IPS-18c (cell line): ENCODE results near the gene TROAP.
A peak's percentile ranks its signal among the peaks of the same experiment; 100 is the strongest.
"Not testable (repeated sequence)": the region's sequence is repeated elsewhere in the genome, so short reads cannot be mapped to it uniquely, and the experiment has no call there.

Experiments used
- H3K4me3 ChIP-seq: 2 replicates; pipeline ENCODE4 v1.7.0; 2013; ENCODE audit warnings: low read depth, mild to moderate bottlenecking, low read length, moderate library complexity; ENCODE audit not compliant: insufficient read depth
- H3K9me3 ChIP-seq: one replicate; pipeline ENCODE4 v1.6.1; 2013; ENCODE audit warnings: mild to moderate bottlenecking, low read length, moderate library complexity; ENCODE audit not compliant: control insufficient read depth, insufficient read depth

TROAP gene

GRCh38 chr12:49322708-49323523 lies at the start of gene TROAP:
TSS of gene TROAP (plus strand) at chr12:49323255. CDS start at chr12:49323609, 354 bp downstream.
- Histone ChIP-seq H3K4me3 (peak within 1 kb of the TSS; percentile 95), H3K9me3 (no peaks in the 10 kb centered on the region)

GRCh38 chr12:49273726-49274395 lies 49.2 kb upstream of the TROAP start:
- Histone ChIP-seq H3K4me3 (no peak overlapping the region), H3K9me3 (no peaks in the 10 kb centered on the region)

- H3K4me3 ChIP-seq = no peak overlapping the region
- H3K9me3 ChIP-seq = no peaks in the 10 kb centered on the region
Measured at GRCh38 chr12:49274396-49275069, 48.5 kb upstream of the TROAP start.

GRCh38 chr12:49276304-49277290 lies 46.5 kb upstream of the TROAP start:
- no peaks in the 10 kb centered on the region for H3K9me3 ChIP-seq
- no peak overlapping the region for H3K4me3 ChIP-seq

GRCh38 chr12:49277466-49277865 lies 45.6 kb upstream of the TROAP start:
- Histone ChIP-seq H3K9me3 (no peaks in the 10 kb centered on the region), H3K4me3 (no peak overlapping the region)

- Histone ChIP-seq H3K9me3 (no peaks in the 10 kb centered on the region), H3K4me3 (no peak overlapping the region)
Measured at GRCh38 chr12:49279706-49280159, 43.3 kb upstream of the TROAP start.

GRCh38 chr12:49280545-49280944 lies 42.5 kb upstream of the TROAP start:
- H3K9me3 ChIP-seq = not testable (repeated sequence)

GRCh38 chr12:49282302-49282701 lies 40.8 kb upstream of the TROAP start:
- H3K4me3 ChIP-seq = no peak overlapping the region
- no peaks in the 10 kb centered on the region for H3K9me3 ChIP-seq

More at GRCh38 chr12:49280545-49280944, 42.5 kb upstream of the TROAP start:
- H3K4me3 ChIP-seq = not testable (repeated sequence)

GRCh38 chr12:49282740-49283375 lies 40.2 kb upstream of the TROAP start:
- not testable (repeated sequence) for H3K9me3 ChIP-seq, H3K4me3 ChIP-seq

- H3K9me3 ChIP-seq = no peaks in the 10 kb centered on the region
- H3K4me3 ChIP-seq = no peak overlapping the region
Measured at GRCh38 chr12:49283541-49284429, 39.3 kb upstream of the TROAP start.

- Histone ChIP-seq H3K4me3 (no peak overlapping the region), H3K9me3 (no peaks in the 10 kb centered on the region)
Measured at GRCh38 chr12:49284672-49285071, 38.4 kb upstream of the TROAP start.

GRCh38 chr12:49287876-49288275 lies 35.2 kb upstream of the TROAP start:
- H3K4me3 ChIP-seq = no peak overlapping the region
- H3K9me3 ChIP-seq = no peaks in the 10 kb centered on the region

GRCh38 chr12:49288412-49288853 lies 34.6 kb upstream of the TROAP start:
- H3K4me3 ChIP-seq = no peak overlapping the region
- H3K9me3 ChIP-seq = no peaks in the 10 kb centered on the region

GRCh38 chr12:49288922-49289555 lies 34.0 kb upstream of the TROAP start:
- no peaks in the 10 kb centered on the region for H3K9me3 ChIP-seq
- H3K4me3 ChIP-seq = no peak overlapping the region

- no peak overlapping the region for H3K4me3 ChIP-seq
- peaks cover 2% of the 10 kb centered on the region for H3K9me3 ChIP-seq
Measured at GRCh38 chr12:49292729-49293055, 30.4 kb upstream of the TROAP start.
